Measurements from ENCODE around the gene SYNGAP1. TPM values are rescaled to one million over a fixed set of nuclear protein-coding genes. Genes with fewer than 3 reads are reported as not detected.

SYNGAP1 gene
- total RNA-seq, result 48.8 TPM

DNA sequence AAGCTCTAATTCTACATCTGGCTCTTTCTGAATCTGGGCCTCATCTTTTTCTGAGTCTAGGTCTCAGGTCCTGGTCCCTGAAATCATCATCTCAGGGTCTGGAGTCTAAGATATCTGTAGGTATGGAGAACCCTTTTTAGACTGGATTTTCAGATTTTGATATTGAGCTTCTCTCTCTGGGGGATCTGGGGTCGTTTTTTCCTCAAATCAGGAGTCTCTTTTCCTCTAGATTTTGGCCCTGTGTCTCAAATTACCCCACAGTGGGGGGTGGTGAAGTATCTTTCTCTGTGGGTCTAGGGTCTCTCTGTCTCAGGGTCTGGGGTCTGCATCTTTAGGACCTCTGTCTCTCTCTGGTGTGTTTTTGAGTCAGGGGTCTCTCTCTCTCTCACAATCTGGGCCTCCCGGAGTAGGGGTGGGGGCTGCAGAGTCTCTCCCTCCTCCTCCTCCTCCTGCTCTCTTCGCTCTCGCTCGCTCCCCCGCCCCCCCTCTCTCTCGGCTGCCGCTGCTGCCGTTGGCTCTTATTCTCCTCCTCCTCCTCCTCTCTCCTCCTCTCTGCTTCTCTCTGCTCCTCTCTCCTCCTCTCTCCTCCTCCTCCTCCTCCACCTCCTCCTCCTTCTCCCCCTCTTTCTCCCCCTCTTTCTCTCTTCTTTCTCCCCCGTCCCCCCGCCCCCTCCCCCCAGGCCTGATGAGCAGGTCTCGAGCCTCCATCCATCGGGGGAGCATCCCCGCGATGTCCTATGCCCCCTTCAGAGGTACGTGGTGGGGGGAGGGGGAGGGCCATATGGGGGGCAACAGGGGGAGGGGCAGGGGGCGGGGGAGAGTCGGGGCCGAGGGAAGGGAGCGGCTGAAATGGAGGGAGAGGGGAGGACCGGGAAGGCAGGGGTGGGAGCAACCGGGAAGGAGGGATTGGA lies at the start of gene SYNGAP1:
Gene SYNGAP1, plus strand, starts transcription at position 486 of the 911 bp plus-strand sequence. Its CDS starts 200 bp downstream, at position 686.

DNA sequence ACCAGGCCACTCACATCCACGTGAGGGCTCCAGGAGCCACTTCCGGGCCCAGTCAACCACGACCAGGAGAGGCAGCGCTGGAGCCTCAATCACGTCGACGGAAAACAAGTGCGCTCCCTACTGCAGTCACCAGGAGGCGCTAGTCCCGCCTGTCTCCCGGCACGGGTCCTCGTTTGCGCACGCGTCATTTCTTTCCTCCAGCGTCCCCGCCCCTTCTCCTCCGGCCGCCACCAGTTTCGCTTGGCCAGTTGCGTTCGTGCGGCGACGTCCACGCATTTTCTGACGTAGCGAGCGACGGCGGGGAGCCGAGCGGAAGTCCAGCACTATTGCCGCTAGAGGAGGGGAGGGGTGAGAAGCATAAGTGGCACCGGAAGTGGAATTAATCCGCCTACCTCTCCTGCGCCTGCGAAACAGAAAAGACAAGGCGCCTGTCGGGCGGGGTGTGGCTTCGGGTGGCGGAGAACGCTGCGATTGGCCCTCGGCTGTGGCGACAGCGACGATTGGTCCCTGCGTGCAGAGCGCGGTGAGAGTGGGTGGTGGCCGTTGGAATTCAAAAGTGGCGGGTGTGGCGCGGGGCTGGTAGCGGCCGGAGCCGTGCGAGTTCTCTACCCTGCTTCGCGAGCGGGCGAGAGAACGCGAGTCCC lies 28.5 kb upstream of the SYNGAP1 start, which contains the start of gene KIFC1:
Gene KIFC1, plus strand, starts transcription at position 546 of the 644 bp plus-strand sequence. CDS start 163 bp downstream, outside the sequence.

DNA sequence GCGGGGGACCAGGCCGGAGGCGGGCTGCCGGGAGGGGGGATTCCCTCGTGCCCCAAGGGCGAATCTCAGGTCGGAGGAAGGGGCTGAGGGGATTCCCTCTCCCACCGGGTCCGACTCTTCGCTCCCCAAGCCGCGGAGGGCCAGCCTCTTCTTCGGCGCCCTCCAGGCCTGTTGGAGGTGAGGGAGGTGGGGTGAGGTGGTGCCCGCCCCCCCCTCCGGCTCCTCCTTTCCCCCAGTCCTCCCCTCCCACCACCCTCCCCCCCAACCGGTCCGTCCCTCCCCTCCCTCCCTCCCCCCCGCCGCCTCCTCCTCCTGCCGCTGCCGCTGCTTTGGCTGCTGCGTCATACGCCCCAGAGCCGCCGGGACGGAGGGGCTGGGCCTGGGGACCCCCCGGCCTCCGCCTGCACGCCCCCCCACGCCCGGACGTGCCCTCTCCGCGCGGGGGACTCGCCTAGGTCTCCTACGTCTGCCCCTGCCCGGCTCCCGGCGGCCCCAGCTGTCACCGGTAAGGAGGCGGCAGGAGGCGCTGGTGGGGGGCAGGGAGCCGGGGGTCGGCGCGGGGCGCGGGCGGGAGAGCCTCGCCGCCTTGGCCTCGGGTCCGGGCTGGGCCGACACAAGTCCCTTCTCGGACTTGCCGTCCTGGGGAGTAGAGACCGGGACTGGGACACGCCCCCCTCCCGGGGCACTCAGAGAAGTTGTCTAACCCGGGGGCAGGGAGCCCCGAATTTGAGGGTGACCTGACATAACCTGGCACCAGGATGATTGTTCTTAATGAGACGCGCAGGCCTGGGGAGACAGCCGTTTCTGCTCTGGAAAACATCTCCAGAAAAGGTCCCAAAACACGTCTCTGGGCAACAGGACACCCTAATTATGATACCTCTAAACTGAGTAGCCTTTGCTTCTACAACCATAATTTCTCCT lies 8.9 kb upstream of the SYNGAP1 start, which contains the start of gene PHF1:
Gene PHF1, plus strand, starts transcription at position 304 of the 921 bp plus-strand sequence. CDS start 1,250 bp downstream, outside the sequence.

DNA sequence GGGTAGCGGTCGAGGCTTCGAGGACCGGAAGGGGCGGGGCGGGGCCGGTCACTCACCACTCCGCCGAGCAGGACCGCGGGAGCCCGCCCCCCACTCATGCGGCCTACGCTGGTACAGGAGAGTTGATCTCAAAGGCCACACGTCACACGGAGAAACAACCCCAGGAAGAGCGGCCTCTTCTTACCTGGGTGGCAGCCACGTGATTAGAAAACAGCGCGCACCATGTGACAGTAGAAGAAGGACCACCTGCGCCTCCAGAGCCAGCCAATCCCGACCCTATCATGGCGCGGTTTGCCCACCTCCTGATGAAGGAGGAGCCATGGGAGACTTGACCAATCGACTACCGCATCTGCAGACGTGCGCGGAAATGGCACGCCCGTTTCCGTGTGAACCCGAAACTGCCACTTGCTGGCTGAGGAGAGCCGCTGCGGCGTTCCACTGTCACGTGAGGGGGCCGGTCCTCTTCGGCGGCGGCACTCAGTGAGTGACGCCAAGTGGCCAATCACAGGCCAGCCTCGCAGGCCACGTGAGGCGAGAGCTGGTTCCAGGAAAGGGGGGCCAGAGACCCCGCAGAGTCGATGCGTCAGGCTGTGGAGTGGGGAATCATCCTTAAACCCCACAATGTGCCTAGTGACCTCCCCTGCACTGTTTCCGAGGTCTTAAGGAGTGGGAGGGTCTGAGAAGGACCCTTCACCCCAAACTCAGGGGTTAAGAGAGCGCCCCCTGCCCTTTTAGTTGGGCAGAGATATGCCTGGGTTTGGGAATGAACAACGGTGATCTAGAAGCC lies 1.8 kb upstream of the SYNGAP1 start, which contains the start of gene CUTA:
Gene CUTA, minus strand, starts transcription at position 205 of the 787 bp plus-strand sequence. Its CDS starts 107 bp downstream, at position 98.

DNA sequence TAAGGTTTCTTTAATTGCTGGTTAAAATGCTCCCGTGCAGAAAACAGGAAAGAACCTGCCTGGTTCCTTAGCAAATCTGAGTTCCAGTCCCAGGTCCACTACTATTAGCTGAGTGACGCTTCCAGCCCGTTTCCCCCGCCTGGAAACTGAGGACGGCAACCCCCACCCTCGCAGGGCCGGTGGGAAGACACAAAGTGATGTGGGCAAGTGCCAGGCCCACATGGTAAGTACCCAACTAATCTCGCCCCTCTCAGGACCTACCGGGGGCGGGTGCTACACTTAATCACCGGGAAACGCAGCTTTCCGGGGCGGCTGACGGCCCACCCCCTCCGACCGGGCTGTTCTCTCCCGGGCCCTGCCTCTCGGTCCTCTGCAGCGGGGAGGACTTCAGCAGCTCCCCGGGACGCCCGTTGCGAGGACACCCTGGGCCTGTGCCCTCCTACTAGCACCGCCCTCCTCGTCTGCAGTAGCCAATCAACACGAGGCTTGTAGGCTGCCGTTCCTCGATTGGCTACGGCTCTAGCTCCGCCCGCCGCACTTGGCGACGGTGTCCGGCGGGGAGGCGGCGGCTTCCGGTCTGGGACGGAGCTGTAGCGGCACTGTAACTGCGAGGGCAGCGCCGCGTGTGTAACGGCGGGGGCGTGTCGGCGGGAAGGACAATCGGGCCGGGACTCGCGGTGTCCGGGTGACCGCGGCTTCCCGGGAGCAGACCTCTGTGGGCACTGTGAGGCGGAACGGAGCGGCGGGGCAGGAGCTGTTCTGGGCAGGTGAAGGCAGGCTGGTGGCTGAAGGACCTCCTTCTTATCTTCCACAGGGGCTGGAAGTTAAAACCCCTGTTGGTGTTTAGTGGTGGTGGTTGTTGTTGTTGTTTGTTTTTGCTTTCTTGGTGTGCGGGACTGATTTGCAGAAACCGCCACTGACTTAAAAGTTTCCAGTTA lies 34.4 kb downstream of the SYNGAP1 start, which contains the start of gene ZBTB9:
Gene ZBTB9, plus strand, starts transcription at position 568 of the 938 bp plus-strand sequence. CDS start 525 bp downstream, outside the sequence.

Small RNA genes within 50 kb of the gene (small RNA-seq; reads per million reads assigned to genes)
- gene RPL35AP4 (ENCODE audit: low replicate concordance) (not detected), gene ZBTB9 (ENCODE audit: low replicate concordance) (not detected)

Other genes starting within 250 kb of the SYNGAP1 start
- 3.4 TPM for gene COL11A2, start 227.6 kb upstream of the SYNGAP1 start, total RNA-seq
- gene RXRB, start 219.4 kb upstream of the SYNGAP1 start, total RNA-seq, result 33.2 TPM
- 36.9 TPM for gene SLC39A7, start 219.2 kb upstream of the SYNGAP1 start, total RNA-seq
- gene HSD17B8, start 215.4 kb upstream of the SYNGAP1 start, total RNA-seq, result 4.4 TPM
- 21.9 TPM for gene RING1, start 211.6 kb upstream of the SYNGAP1 start, total RNA-seq
- gene VPS52, start 148.2 kb upstream of the SYNGAP1 start, total RNA-seq, result 47.6 TPM
- 3,808 TPM for gene RPS18, start 148.0 kb upstream of the SYNGAP1 start, total RNA-seq
- gene B3GALT4, start 142.9 kb upstream of the SYNGAP1 start, total RNA-seq, result 12.8 TPM
- gene WDR46, start 130.8 kb upstream of the SYNGAP1 start, total RNA-seq, result 39.4 TPM
- 18.5 TPM for gene PFDN6, start 130.5 kb upstream of the SYNGAP1 start, total RNA-seq
- gene RGL2, start 121.1 kb upstream of the SYNGAP1 start, total RNA-seq, result 22.8 TPM
- gene TAPBP, start 106.0 kb upstream of the SYNGAP1 start, total RNA-seq, result 12.2 TPM
- 24.7 TPM for gene ZBTB22, start 102.3 kb upstream of the SYNGAP1 start, total RNA-seq
- gene DAXX, start 97.1 kb upstream of the SYNGAP1 start, total RNA-seq, result 25.0 TPM
- 7.8 TPM for gene KIFC1, start 28.2 kb upstream of the SYNGAP1 start, total RNA-seq
- 32.9 TPM for gene PHF1, start 9.1 kb upstream of the SYNGAP1 start, total RNA-seq
- gene CUTA, start 2.0 kb upstream of the SYNGAP1 start, total RNA-seq, result 59.8 TPM
- gene ZBTB9, start 34.5 kb downstream of the SYNGAP1 start, total RNA-seq, result 8.1 TPM
- gene BAK1, start 160.2 kb downstream of the SYNGAP1 start, total RNA-seq, result 4.1 TPM
- 1.9 TPM for gene ITPR3, start 201.3 kb downstream of the SYNGAP1 start, total RNA-seq

Data from parietal lobe (tissue), 2 donors.